ENCODE measurements around the gene TBC1D7. TPM values are rescaled to one million over a fixed set of nuclear protein-coding genes. Genes with fewer than 3 reads are reported as not detected.

Gene TBC1D7
- total RNA-seq, 1 experiment from 2014 or later = 13.7 TPM

- TF ChIP-seq REST (IDR thresholded peaks at IDR 0.05; ENCODE audit: low read depth) = no peak
These were observed 20.0 kb downstream of the TBC1D7 start (continued) for GRCh38 chr6:13308332-13308731.

GRCh38 chr6:13307508-13307995 lies 20.8 kb downstream of the TBC1D7 start:
- H3K9ac ChIP-seq (ENCODE audit: low read length) = no peak overlapping the region
- BruUV-seq (replicated peaks) = no TSS peak
- H3K4me3 ChIP-seq (replicated peaks in 1 of 2; ENCODE audit: low read depth in 1 of 2, low read length in 2 of 2) = no peak overlapping the region
- no peak for DNase-seq (ENCODE audit: low read depth, low spot score)
- peak overlapping the region; percentile 23; the same call in 1 of the 2 replicates for H3K4me2 ChIP-seq (ENCODE audit: low read length)
- H2AFZ ChIP-seq (ENCODE audit: low read depth, low read length, poor library complexity, severe bottlenecking) = no peak overlapping the region
- no peak for ATAC-seq
- ChIA-PET CTCF (no interaction called here), RAD21 (ENCODE audit: low non-redundant PET in 1 of 2, low total read pairs in 2 of 2, uncharacterized antibody in 2 of 2, unreplicated experiment in 2 of 2) (no interaction called here), POLR2A (no interaction called here)
- no peak overlapping the region for H3K27ac ChIP-seq (ENCODE audit: low read depth, low read length)
- no peak for TF ChIP-seq YY1 (IDR thresholded peaks at IDR 0.05; ENCODE audit: extremely low read depth, insufficient replicate concordance, low read depth, low read length)
- no peak for TF ChIP-seq EZH2phosphoT487 (IDR thresholded peaks at IDR 0.05; ENCODE audit: borderline replicate concordance)
- no peak for TF ChIP-seq ZNF274 (IDR thresholded peaks at IDR 0.05; ENCODE audit: low read depth, low read length)
- H3K79me2 ChIP-seq (ENCODE audit: insufficient read depth, low read length) = no peaks in the 10 kb centered on the region
- H3K9me2 ChIP-seq (ENCODE audit: insufficient read depth) = no peaks in the 10 kb centered on the region
- peaks cover 2 to 11% of the 10 kb centered on the region in 2 experiments; a peak in 1 of 4 replicates for H3K36me3 ChIP-seq (ENCODE audit: control insufficient read depth in 1 of 2, insufficient read depth in 2 of 2, low read length in 2 of 2)
- intact Hi-C loops (cut with micrococcal nuclease) = no loop called here
- no peaks in the 10 kb centered on the region for H3K9me3 ChIP-seq (ENCODE audit: control insufficient read depth in 1 of 2, insufficient read depth in 1 of 2, low read depth in 1 of 2, low read length in 2 of 2)
- H3K4me1 ChIP-seq (ENCODE audit: control insufficient read depth in 1 of 2, insufficient read depth in 2 of 2, low read length in 2 of 2) = peaks cover 0 to 16% of the 10 kb centered on the region in 2 experiments; a peak in 2 of 4 replicates
- H4K20me1 ChIP-seq (ENCODE audit: insufficient read depth) = no peaks in the 10 kb centered on the region
- H3K27me3 ChIP-seq (ENCODE audit: insufficient read depth, low read length) = no peaks in the 10 kb centered on the region

Data from HCT116 (cell line).